HG02970 (cell line): ENCODE results near the gene SPHK2.
A peak's percentile ranks its signal among the peaks of the same experiment; 100 is the strongest.

Experiments
- ATAC-seq: cut with Tn5 transposase; IDR thresholded peaks from one replicate; pipeline ENCODE4 v1.9.1; 2021; ENCODE audit warnings: mild to moderate bottlenecking, moderate library complexity, moderate number of reproducible peaks; ENCODE audit not compliant: unreplicated experiment, low FRiP score

Gene SPHK2

DNA sequence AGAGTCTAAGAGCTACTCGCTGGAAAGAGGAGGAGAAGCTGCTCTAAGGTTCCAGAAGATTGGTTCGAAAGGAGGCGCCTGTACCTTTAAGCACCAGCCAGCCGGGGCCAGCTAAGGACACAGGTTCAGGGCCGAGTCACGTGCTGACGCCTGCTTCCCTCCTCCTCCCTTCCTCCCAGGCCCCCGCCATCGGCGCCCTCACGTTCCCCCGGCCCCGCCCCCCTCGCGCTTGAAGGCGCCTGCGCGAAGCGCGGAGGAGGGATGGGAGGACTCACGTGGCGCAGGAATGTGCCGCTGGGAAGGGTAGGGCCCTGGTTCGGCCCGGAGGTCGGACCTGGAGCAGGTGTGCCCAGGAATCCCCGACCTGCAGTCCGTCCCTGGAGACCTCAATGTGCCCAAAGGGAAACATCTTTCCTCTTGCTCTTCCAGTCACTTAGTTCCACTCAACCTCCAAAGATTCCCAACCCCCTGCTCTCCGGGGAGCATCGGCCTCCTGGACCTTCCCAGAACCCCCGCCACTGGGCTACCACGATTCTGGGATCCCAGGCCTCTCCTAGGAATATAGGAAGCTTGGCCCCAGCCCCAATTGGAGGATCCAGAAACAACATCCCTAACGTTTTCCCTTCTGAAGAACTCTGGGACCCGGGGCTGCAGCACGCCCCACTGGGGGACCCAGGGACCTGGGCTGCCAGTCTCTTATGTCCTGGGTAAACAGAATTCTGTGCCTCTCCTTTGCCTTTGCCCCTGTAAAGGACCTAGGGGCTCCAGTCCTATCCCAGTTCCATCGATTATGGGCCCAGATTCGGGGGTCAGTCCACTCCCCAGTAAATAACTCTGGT, 15.3 kb downstream of the SPHK2 start:
- peak; percentile 35 for ATAC-seq

DNA sequence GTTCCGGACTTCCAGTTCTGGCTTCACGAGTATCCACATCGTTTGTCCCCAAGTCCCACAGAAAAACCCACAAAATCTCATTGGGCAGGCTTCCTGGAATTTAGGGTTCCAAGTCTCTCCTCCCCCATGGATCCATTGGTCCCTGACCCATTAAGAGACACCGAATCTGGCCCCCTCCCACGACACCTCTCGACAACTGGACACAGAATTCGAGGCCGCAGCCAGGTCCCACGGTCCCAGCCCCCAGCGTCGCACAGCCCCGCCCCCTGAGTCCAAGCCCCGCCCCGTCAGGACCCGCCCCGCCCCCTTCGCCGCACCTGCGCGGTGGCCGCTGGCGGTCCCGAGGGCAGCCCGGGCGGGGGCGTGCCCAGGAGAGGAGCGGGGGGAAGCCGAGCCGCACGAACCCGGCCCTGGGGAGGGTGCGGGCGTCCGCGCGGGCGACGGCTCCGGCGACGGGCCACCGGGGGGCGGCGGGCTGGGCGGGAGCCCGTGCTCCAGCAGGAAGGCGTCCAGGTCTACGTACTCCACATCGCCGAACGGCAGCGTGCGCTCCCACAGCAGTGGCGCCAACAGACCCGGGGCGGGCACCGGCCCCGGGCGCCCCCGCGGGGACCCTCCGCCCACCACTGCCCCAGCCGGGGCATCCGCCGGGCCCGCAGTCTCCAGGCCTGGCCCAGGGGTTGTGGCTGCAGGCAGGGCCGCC, 16.1 kb downstream of the SPHK2 start:
- no peak for ATAC-seq

- no peak for ATAC-seq
Measured at GRCh38 chr19:48635966-48636858, 16.9 kb downstream of the SPHK2 start.

DNA sequence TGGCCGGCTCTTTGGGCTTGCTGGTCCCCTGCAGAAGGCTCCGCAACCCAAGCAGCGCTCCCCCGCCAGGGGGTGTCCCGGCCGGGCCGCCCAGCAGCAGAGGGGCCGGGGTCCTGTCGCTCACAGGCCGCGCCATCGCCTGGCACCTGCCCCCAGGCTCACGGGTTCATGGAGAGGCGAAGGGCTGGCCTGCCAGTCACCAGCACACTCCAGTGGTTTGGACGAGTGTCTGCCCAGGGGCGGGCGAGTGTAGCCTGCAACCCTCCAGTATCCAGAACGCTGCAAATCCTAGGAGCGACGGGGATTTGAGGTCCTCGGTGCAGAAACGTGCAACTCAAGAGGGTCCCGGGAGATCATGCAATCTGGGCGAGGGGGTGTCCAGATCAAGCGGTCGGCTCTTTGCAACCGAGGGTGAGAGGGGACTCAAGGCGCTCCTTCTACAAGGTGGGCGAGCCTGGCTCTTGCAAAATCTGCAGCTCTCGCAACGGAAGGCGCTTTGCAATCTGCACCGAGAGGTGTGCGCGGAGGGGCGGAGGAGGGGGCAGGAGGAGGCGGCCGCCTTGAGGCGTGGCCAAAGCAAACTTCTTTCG, 17.6 kb downstream of the SPHK2 start, which contains the start of gene DBP:
Gene DBP, minus strand, starts transcription at position 521 of the 590 bp plus-strand sequence. Its CDS starts 385 bp downstream, at position 136.
- no peak for ATAC-seq

- ATAC-seq: peak; percentile 62
Measured at GRCh38 chr19:48637449-48637947, 18.2 kb downstream of the SPHK2 start.

GRCh38 chr19:48637948-48638830, 18.9 kb downstream of the SPHK2 start:
- no peak for ATAC-seq

- no peak for ATAC-seq
Measured at GRCh38 chr19:48638831-48639381, 19.6 kb downstream of the SPHK2 start.

DNA sequence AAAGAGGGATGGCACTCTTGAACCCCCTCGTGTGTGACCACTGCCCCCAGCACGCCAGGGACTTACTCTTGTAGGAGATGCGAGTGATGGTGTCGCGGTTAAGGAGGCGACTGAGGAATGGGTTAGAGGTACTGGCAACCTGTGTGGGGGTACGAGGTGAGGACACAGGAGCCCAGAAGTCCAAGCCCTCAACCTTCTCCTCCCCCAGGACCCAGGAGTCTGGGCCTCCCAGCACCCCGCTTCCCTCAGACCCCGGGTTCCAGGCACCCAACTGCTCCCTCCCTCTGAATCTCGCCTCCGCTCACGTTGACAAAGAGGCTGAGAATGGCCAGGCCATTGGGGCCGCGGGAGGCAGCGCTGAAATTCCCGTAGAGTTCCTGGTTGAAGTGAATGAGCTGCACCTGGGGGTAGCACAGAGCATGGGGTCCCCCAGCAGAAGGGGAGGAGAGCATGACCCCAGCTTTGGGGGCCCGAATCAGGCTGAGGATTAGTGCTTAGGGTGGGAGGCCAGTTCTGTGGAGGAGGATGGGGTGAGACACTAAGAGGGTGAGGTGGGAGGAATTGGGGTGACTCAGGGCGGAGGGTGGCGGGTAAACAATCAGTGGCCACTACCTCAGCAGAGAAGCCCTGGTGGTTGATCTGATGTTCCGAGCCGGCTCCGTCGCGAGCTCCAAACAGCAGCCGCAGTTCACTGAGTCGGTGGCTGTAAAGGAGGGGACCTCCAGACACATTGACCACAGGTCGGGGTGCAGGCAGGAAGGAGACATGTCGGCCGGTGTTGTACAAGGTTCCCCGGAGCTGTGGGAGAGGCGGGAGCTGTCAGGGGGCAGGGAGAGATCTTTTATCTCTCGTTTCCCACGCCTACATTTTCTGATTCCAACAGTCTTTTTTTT, 20.4 kb downstream of the SPHK2 start:
- ATAC-seq: no peak

DNA sequence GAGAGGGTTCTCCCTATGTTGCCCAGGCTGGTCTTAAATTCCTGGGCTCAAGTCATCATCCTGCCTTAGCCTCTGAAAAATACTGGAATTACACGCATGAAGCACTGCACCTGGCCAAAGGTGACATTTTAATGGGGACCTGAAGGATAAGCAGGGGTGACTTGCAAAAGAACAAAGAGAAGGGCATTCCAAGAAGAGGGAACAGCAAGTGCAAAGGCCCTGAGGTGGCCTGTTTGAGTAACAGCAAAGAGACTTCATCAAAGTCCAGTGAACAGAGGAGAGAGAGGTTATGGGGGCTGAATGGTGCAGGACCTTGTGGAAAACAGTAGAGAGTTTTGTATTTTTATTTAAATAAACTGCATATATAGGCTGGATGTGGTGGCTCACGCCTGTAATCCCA, 22.5 kb downstream of the SPHK2 start:
- ATAC-seq: no peak

GRCh38 chr19:48642862-48643261, 23.6 kb downstream of the SPHK2 start:
- no peak for ATAC-seq

DNA sequence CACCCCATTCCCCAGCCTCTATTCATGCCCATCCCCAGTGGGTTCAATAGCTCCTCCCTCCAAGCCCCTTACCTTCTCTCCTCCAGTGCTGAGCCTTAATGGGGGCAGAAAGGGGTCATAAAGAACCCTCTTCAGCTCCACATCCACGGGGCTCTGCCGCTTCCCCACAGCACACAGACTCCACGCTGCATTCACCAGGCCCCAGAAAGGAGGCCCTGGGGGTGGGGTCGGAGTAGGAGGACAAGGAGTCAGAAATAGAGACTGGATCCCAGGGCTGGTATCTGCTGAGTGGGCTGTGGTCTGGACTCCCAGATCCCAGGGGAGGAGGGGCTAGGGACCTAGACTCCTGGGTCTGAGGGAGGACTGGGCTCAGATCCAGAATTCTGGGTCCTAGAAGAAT, 25.0 kb downstream of the SPHK2 start:
- ATAC-seq: no peak

DNA sequence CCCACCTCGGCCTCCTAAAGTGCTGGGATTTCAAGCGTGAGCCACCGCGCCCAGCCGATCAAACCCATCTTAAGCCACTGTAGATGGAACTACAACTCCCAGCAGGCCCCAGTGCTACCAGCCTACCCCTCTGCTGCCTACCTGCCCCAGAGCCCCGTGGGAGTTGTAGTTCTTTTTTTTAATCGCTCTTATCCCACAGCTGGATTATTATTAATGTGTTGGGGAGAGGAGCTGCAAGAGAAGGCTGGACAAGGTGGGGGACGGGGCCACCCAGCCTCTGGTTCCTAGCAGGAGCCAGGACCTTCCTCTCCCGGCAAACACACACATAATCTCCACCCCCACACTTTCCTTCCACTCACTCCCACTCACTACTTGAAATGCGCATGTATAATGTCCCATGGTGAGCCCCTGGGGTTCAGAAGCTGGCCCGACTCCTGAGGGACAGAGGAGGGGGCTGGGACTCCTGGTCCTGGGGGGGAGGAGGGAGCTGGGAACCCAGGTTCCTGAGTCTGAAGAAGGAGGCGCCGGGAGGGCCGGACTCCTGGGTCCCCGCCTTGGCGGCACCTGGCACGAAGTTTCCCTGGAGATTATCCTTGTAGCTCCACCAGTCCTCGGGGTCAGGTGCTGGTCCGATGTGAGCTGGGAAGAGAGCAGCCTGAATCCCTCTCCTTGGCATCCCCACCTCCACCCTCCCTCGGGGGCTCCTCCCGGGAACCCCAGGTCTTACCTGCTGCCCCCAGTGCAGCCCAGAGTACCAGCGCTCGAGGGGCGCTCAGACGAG, 25.7 kb downstream of the SPHK2 start:
- no peak for ATAC-seq

- no peak for ATAC-seq
Measured at GRCh38 chr19:48645620-48646000, 26.3 kb downstream of the SPHK2 start.

- ATAC-seq: peak; percentile 72
Measured at GRCh38 chr19:48646001-48646721, 26.9 kb downstream of the SPHK2 start, which contains the start of gene CA11. Gene CA11, minus strand, starts transcription at chr19:48646187. Its CDS starts 555 bp downstream, at chr19:48645632.

- no peak for ATAC-seq
Measured at GRCh38 chr19:48646722-48647216, 27.5 kb downstream of the SPHK2 start.

DNA sequence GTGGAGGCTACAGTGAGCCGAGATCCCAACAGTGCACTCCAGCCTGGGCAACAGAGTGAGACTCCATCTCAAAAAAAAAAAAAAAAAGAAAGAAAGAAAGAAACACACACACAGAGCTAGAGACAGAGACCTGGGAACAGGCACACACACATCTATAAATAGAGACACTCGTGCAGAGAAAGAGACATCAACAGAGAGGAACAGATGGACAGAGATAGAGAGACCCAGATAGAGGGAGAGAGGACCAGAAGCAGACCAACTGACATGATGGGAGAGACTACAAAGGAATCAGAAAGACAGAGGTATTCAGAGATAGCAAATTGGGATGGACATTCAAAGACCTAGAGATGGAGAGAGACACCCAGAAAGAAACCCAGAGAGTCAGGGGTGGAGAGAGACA, 28.8 kb downstream of the SPHK2 start:
- no peak for ATAC-seq
